CD4-positive, CD25-positive, alpha-beta regulatory T cell (primary cell): ENCODE measurements around the gene RASSF5. TPM values are rescaled to one million over a fixed set of nuclear protein-coding genes. Genes with fewer than 3 reads are reported as not detected.

Experiments
- ATAC-seq, 2 donors: fragments of 150-1000 bp; cut with Tn5 transposase; one replicate each; pipeline ENCODE4 v1.10.0; 2021; ENCODE audit warnings: low read depth in 2 of 2, moderate number of reproducible peaks in 2 of 2, moderate library complexity in 1 of 2
- DNase-seq, 3 donors: peaks; one replicate each; pipeline versions ENCODE4 v3.0.0 to v3.0.0-alpha.2; 2012 to 2022; ENCODE audit warnings: mixed read lengths in 1 of 3
- H3K27ac ChIP-seq: one replicate; pipeline ENCODE4 v1.7.0; 2013; ENCODE audit warnings: mild to moderate bottlenecking, low read length; ENCODE audit not compliant: insufficient read depth, poor library complexity, severe bottlenecking
- H3K27me3 ChIP-seq: one replicate; pipeline ENCODE4 v1.7.0; 2013; ENCODE audit warnings: low read length; ENCODE audit not compliant: control insufficient read depth, insufficient read depth
- H3K36me3 ChIP-seq: one replicate; pipeline ENCODE4 v1.7.0; 2013; ENCODE audit warnings: mild to moderate bottlenecking, low read length, moderate library complexity; ENCODE audit not compliant: control insufficient read depth, insufficient read depth
- H3K4me1 ChIP-seq: 2 replicates; pipeline ENCODE4 v1.7.0; 2013; ENCODE audit warnings: mild to moderate bottlenecking, low read length; ENCODE audit not compliant: insufficient read depth, control insufficient read depth, poor library complexity, severe bottlenecking
- H3K4me3 ChIP-seq: one replicate; pipeline ENCODE4 v1.7.0; 2013; ENCODE audit warnings: low read depth, mild to moderate bottlenecking, low read length, moderate library complexity
- H3K9me3 ChIP-seq, 2 experiments: 1 replicate in 1 of 2; 2 replicates in 1 of 2; pipeline ENCODE4 v1.7.0; 2013; ENCODE audit warnings: low read length in 2 of 2, mild to moderate bottlenecking in 1 of 2, moderate library complexity in 1 of 2; ENCODE audit not compliant: control insufficient read depth in 2 of 2
- H3K27ac Mint-ChIP-seq, 3 donors: one replicate each; pipeline ENCODE4 v1.8.0; 2020 to 2022; ENCODE audit warnings: mild to moderate bottlenecking in 3 of 3, mixed read lengths in 3 of 3, moderate library complexity in 2 of 3
- H3K27me3 Mint-ChIP-seq: one replicate; pipeline ENCODE4 v1.8.0; 2022; ENCODE audit warnings: mild to moderate bottlenecking, mixed read lengths
- H3K36me3 Mint-ChIP-seq: one replicate; pipeline ENCODE4 v1.8.0; 2020; ENCODE audit warnings: mixed read lengths
- H3K4me1 Mint-ChIP-seq, 4 donors: one replicate each; pipeline ENCODE4 v1.8.0; 2020 to 2022; ENCODE audit warnings: mixed read lengths in 4 of 4, mild to moderate bottlenecking in 1 of 4
- H3K4me3 Mint-ChIP-seq, 4 donors: one replicate each; pipeline ENCODE4 v1.8.0; 2020 to 2022; ENCODE audit warnings: mild to moderate bottlenecking in 4 of 4, mixed read lengths in 4 of 4, moderate library complexity in 3 of 4
- H3K9me3 Mint-ChIP-seq, 7 donors: one replicate each; pipeline ENCODE4 v1.8.0; 2020 to 2022; ENCODE audit warnings: mixed read lengths in 7 of 7, mild to moderate bottlenecking in 3 of 7, moderate library complexity in 2 of 7
- polyA plus RNA-seq, 4 donors: library from polyadenylated mRNA; unstranded; fragments of 300-500 nt; fragmentation: Illumina TruSeq; gene quantifications; one replicate each; pipeline ENCODE4 v1.2.3, GENCODE V29; 2021
- total RNA-seq: library from RNA; stranded (reverse); gene quantifications from one replicate; pipeline ENCODE4 v1.2.3, GENCODE V29; 2022

RASSF5 gene
- total and polyA plus RNA-seq, 5 donors from 2014 or later, result 158 to 258 (median 231) TPM

- Mint-ChIP-seq H3K27me3 (no peaks in the 10 kb centered on the region), H3K9me3 (no peaks in the 10 kb centered on the region), H3K4me1 (peaks cover 9 to 20% (median 12%) of the 10 kb centered on the region in 4 donors), H3K36me3 (peaks cover 18% of the 10 kb centered on the region), H3K27ac (no peak overlapping the region), H3K4me3 (no peak overlapping the region)
- no peak for ATAC-seq
- Histone ChIP-seq H3K9me3 (no peaks in the 10 kb centered on the region), H3K27ac (no peak overlapping the region), H3K36me3 (peaks cover 37% of the 10 kb centered on the region), H3K4me1 (no peaks in the 10 kb centered on the region), H3K4me3 (no peak overlapping the region), H3K27me3 (no peaks in the 10 kb centered on the region)
- DNase-seq, result no peak
These were observed 7.3 kb upstream of the RASSF5 start for GRCh38 chr1:206500046-206500445.

- Histone ChIP-seq H3K4me3 (no peak overlapping the region), H3K9me3 (no peaks in the 10 kb centered on the region), H3K36me3 (peaks cover 19% of the 10 kb centered on the region), H3K27ac (no peak overlapping the region), H3K27me3 (no peaks in the 10 kb centered on the region), H3K4me1 (peaks cover 5% of the 10 kb centered on the region)
- H3K9me3 Mint-ChIP-seq, result no peaks in the 10 kb centered on the region
- peaks cover 11 to 31% (median 21%) of the 10 kb centered on the region in 4 donors for H3K4me1 Mint-ChIP-seq
- H3K27ac Mint-ChIP-seq, result peak overlapping the region in 2 of 3 donors; percentile 71 to 74
- peaks cover 12% of the 10 kb centered on the region for H3K27me3 Mint-ChIP-seq
- DNase-seq, result no peak
- peak overlapping the region in 1 of 4 donors; percentile 19 for H3K4me3 Mint-ChIP-seq
- peaks cover 8% of the 10 kb centered on the region for H3K36me3 Mint-ChIP-seq
- ATAC-seq, result no peak
These were observed 5.5 kb upstream of the RASSF5 start for GRCh38 chr1:206501881-206502280.

GRCh38 chr1:206502403-206502802 is 4.9 kb upstream of the RASSF5 start:
- Mint-ChIP-seq H3K27ac (peak overlapping the region in 2 of 3 donors; percentile 71 to 74), H3K9me3 (no peaks in the 10 kb centered on the region), H3K4me1 (peaks cover 11 to 33% (median 21%) of the 10 kb centered on the region in 4 donors), H3K4me3 (no peak overlapping the region), H3K36me3 (peaks cover 8% of the 10 kb centered on the region), H3K27me3 (peaks cover 13% of the 10 kb centered on the region)
- peaks cover 8% of the 10 kb centered on the region for H3K4me1 ChIP-seq
- ATAC-seq, result no peak
- H3K9me3 ChIP-seq, result no peaks in the 10 kb centered on the region
- H3K27me3 ChIP-seq, result no peaks in the 10 kb centered on the region
- no peak for DNase-seq
- peaks cover 14% of the 10 kb centered on the region for H3K36me3 ChIP-seq
- H3K27ac ChIP-seq, result no peak overlapping the region
- H3K4me3 ChIP-seq, result no peak overlapping the region

- DNase-seq (no peak), ATAC-seq (no peak)
- no peaks in the 10 kb centered on the region for H3K9me3 ChIP-seq
- no peak overlapping the region for H3K27ac ChIP-seq
- Mint-ChIP-seq H3K36me3 (peaks cover 8% of the 10 kb centered on the region), H3K9me3 (no peaks in the 10 kb centered on the region), H3K4me3 (no peak overlapping the region), H3K27ac (peak overlapping the region in 1 of 3 donors; percentile 52), H3K27me3 (peaks cover 13% of the 10 kb centered on the region), H3K4me1 (peaks cover 11 to 33% (median 21%) of the 10 kb centered on the region in 4 donors)
- peaks cover 10% of the 10 kb centered on the region for H3K36me3 ChIP-seq
- no peaks in the 10 kb centered on the region for H3K27me3 ChIP-seq
- peaks cover 11% of the 10 kb centered on the region for H3K4me1 ChIP-seq
- H3K4me3 ChIP-seq, result no peak overlapping the region
These were observed 4.5 kb upstream of the RASSF5 start for GRCh38 chr1:206502812-206503211.

- H3K27ac Mint-ChIP-seq, result peak overlapping the region in 2 of 3 donors; percentile 52 to 65
- Histone ChIP-seq H3K36me3 (peaks cover under 1% of the 10 kb centered on the region), H3K9me3 (no peaks in the 10 kb centered on the region), H3K27me3 (peaks cover 4% of the 10 kb centered on the region), H3K27ac (no peak overlapping the region), H3K4me3 (no peak overlapping the region), H3K4me1 (peaks cover 21% of the 10 kb centered on the region)
- peaks cover 16% of the 10 kb centered on the region for H3K27me3 Mint-ChIP-seq
- peaks cover 2% of the 10 kb centered on the region for H3K36me3 Mint-ChIP-seq
- H3K4me3 Mint-ChIP-seq, result peak overlapping the region in 1 of 4 donors; percentile 54
- ATAC-seq (no peak), DNase-seq (no peak)
- H3K9me3 Mint-ChIP-seq, result no peaks in the 10 kb centered on the region
- H3K4me1 Mint-ChIP-seq, result peaks cover 13 to 42% (median 20%) of the 10 kb centered on the region in 4 donors
These were observed 3.6 kb upstream of the RASSF5 start for GRCh38 chr1:206503591-206504362.

- no peaks in the 10 kb centered on the region for H3K9me3 ChIP-seq
- H3K36me3 Mint-ChIP-seq, result peaks cover under 1% of the 10 kb centered on the region
- H3K4me3 ChIP-seq, result no peak overlapping the region
- no peak overlapping the region for H3K27ac ChIP-seq
- DNase-seq (no peak), ATAC-seq (no peak)
- peaks cover 10% of the 10 kb centered on the region for H3K27me3 ChIP-seq
- no peaks in the 10 kb centered on the region for H3K36me3 ChIP-seq
- peaks cover 21% of the 10 kb centered on the region for H3K27me3 Mint-ChIP-seq
- H3K4me1 ChIP-seq, result peaks cover 21% of the 10 kb centered on the region
- H3K9me3 Mint-ChIP-seq, result no peaks in the 10 kb centered on the region
- H3K27ac Mint-ChIP-seq, result peak overlapping the region in 1 of 3 donors; percentile 50
- H3K4me3 Mint-ChIP-seq, result peak overlapping the region in 1 of 4 donors; percentile 54
- peaks cover 13 to 46% (median 19%) of the 10 kb centered on the region in 4 donors for H3K4me1 Mint-ChIP-seq
These were observed 3.0 kb upstream of the RASSF5 start for GRCh38 chr1:206504363-206504713.

GRCh38 chr1:206505702-206506355 is 1.5 kb upstream of the RASSF5 start:
- Mint-ChIP-seq H3K36me3 (peaks cover 5% of the 10 kb centered on the region), H3K4me1 (peaks cover 14 to 48% (median 21%) of the 10 kb centered on the region in 4 donors), H3K27ac (peak overlapping the region in 2 of 3 donors; percentile 49 to 53), H3K27me3 (peaks cover 35% of the 10 kb centered on the region), H3K9me3 (no peaks in the 10 kb centered on the region), H3K4me3 (peak overlapping the region; percentile 83 to 89 (median 86))
- ATAC-seq (no peak), DNase-seq (no peak)
- H3K4me3 ChIP-seq, result peak overlapping the region; percentile 17
- H3K27me3 ChIP-seq, result peaks cover 13% of the 10 kb centered on the region
- no peak overlapping the region for H3K27ac ChIP-seq
- H3K4me1 ChIP-seq, result peaks cover 21% of the 10 kb centered on the region
- no peaks in the 10 kb centered on the region for H3K9me3 ChIP-seq
- no peaks in the 10 kb centered on the region for H3K36me3 ChIP-seq
